A673 (cell line): Measurements from ENCODE around the gene SLC24A4. TPM values are rescaled to one million over a fixed set of nuclear protein-coding genes. Genes with fewer than 3 reads are reported as not detected.

ENCODE experiments used
- BruUV-seq: library from RNA; stranded (reverse); fragments of 400-500 nt; replicated peaks from 2 replicates; lab custom pipeline; 2021; lab: Mats Ljungman, UMichigan
- CTCF ChIA-PET: fragments of 300-600 bp; sonication (Branson Sonifier 250); formaldehyde crosslinking; loops from one replicate; lab custom pipeline; 2022; ENCODE audit warnings: antibody characterized with exemption; lab: Charles Lee
- POLR2A ChIA-PET: fragments of 300-600 bp; sonication (Branson Sonifier 250); formaldehyde crosslinking; loops from one replicate; lab custom pipeline; 2022; ENCODE audit warnings: antibody characterized with exemption; ENCODE audit not compliant: low non-redundant PET; lab: Charles Lee
- DNase-seq: peaks from one replicate; pipeline ENCODE4 v3.0.0-alpha.2; 2015; ENCODE audit warnings: low spot score
- H3K27ac ChIP-seq: fragments of 200-600 bp; sonication (generic); 2 replicates; pipeline ENCODE4 v1.5.1; 2016; ENCODE audit warnings: mixed run types, low read depth, mild to moderate bottlenecking, mixed read lengths, antibody characterized with exemption, low read length; ENCODE audit not compliant: poor library complexity, severe bottlenecking
- H3K27me3 ChIP-seq: fragments of 200-600 bp; sonication (generic); replicated peaks from 2 replicates; pipeline ENCODE4 v1.6.1; 2017; ENCODE audit warnings: mixed run types, low read depth, mild to moderate bottlenecking, mixed read lengths, antibody characterized with exemption, low read length; ENCODE audit not compliant: insufficient read depth, poor library complexity
- H3K36me3 ChIP-seq: fragments of 200-600 bp; sonication (generic); 2 replicates; pipeline ENCODE4 v1.6.1; 2016; ENCODE audit warnings: mixed run types, mild to moderate bottlenecking, mixed read lengths, antibody characterized with exemption, low read length; ENCODE audit not compliant: insufficient read depth, poor library complexity, severe bottlenecking
- H3K4me1 ChIP-seq: fragments of 200-600 bp; sonication (generic); 2 replicates; pipeline ENCODE4 v1.6.1; 2017; ENCODE audit warnings: mixed run types, mild to moderate bottlenecking, mixed read lengths, antibody characterized with exemption, low read length; ENCODE audit not compliant: insufficient read depth, poor library complexity, severe bottlenecking
- H3K4me3 ChIP-seq: fragments of 200-600 bp; sonication (generic); 2 replicates; pipeline ENCODE4 v1.5.1; 2016; ENCODE audit warnings: low read depth, mixed run types, mild to moderate bottlenecking, mixed read lengths, low read length; ENCODE audit not compliant: poor library complexity, severe bottlenecking
- H3K9me3 ChIP-seq: fragments of 200-600 bp; sonication (generic); 2 replicates; pipeline ENCODE4 v1.6.1; 2016; ENCODE audit warnings: mixed run types, low read depth, mild to moderate bottlenecking, mixed read lengths, antibody characterized with exemption, low read length; ENCODE audit not compliant: poor library complexity, severe bottlenecking
- EZH2 ChIP-seq: fragments of 200-600 bp; sonication (generic); IDR thresholded peaks from 2 replicates; pipeline ENCODE4 v1.6.1; 2017; ENCODE audit warnings: borderline replicate concordance, low read depth, mild to moderate bottlenecking, mixed read lengths, antibody characterized with exemption, low read length; ENCODE audit not compliant: poor library complexity, severe bottlenecking
- intact Hi-C: fragments of 100-400 bp; cut with micrococcal nuclease; formaldehyde crosslinking; loops from one replicate; pipeline ENCODE4 v1.10.0; 2022; ENCODE audit not compliant: unreplicated experiment
- total RNA-seq: library from RNA; stranded (reverse); gene quantifications from 2 replicates; pipeline ENCODE4 v1.2.3, GENCODE V29; 2021
- TF ChIP-seq, protein P1 (sequence below): fragments of 300-800, 200-600 bp; sonication (generic); conservative IDR thresholded peaks from 2 replicates; pipeline ENCODE4 v1.5.1; 2017; ENCODE audit warnings: low read depth, mild to moderate bottlenecking, antibody characterized with exemption, low read length, moderate library complexity, mixed read lengths

The SLC24A4 gene
- total RNA-seq, 1 experiment from 2014 or later, result 0.15 TPM

DNA sequence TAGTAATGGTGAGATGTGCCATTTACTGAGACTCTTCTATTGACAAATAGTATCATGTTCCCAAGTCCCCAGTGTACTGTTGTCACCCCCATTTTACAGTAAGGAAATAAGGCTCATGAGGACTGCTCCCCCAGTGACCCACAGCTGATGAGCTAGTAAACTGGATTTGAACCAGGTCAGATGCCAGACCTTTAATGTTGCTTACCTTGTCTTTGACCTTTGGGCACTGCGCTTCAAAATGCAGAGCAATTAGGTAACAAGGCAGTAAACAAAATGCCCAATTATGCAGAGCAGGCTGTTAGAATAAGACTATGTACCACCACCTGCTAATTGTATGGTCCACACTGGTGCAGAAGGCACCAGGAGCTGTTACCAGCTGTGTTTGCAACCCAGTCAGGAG, 152.1 kb downstream of the SLC24A4 start:
- intact Hi-C loops, result no loop called here
- no peaks in the 10 kb centered on the region for H3K27me3 ChIP-seq
- no TSS peak for BruUV-seq
- POLR2A ChIA-PET, result no interaction called here
- H3K36me3 ChIP-seq, result no peaks in the 10 kb centered on the region
- H3K27ac ChIP-seq, result no peak overlapping the region
- H3K4me3 ChIP-seq, result no peak overlapping the region
- CTCF ChIA-PET, result no interaction called here
- DNase-seq, result no peak
- no peak for TF ChIP-seq EZH2
- TF ChIP-seq, protein P1, sequence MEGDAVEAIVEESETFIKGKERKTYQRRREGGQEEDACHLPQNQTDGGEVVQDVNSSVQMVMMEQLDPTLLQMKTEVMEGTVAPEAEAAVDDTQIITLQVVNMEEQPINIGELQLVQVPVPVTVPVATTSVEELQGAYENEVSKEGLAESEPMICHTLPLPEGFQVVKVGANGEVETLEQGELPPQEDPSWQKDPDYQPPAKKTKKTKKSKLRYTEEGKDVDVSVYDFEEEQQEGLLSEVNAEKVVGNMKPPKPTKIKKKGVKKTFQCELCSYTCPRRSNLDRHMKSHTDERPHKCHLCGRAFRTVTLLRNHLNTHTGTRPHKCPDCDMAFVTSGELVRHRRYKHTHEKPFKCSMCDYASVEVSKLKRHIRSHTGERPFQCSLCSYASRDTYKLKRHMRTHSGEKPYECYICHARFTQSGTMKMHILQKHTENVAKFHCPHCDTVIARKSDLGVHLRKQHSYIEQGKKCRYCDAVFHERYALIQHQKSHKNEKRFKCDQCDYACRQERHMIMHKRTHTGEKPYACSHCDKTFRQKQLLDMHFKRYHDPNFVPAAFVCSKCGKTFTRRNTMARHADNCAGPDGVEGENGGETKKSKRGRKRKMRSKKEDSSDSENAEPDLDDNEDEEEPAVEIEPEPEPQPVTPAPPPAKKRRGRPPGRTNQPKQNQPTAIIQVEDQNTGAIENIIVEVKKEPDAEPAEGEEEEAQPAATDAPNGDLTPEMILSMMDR, result no peak
- H3K9me3 ChIP-seq, result no peaks in the 10 kb centered on the region
- no peaks in the 10 kb centered on the region for H3K4me1 ChIP-seq

DNA sequence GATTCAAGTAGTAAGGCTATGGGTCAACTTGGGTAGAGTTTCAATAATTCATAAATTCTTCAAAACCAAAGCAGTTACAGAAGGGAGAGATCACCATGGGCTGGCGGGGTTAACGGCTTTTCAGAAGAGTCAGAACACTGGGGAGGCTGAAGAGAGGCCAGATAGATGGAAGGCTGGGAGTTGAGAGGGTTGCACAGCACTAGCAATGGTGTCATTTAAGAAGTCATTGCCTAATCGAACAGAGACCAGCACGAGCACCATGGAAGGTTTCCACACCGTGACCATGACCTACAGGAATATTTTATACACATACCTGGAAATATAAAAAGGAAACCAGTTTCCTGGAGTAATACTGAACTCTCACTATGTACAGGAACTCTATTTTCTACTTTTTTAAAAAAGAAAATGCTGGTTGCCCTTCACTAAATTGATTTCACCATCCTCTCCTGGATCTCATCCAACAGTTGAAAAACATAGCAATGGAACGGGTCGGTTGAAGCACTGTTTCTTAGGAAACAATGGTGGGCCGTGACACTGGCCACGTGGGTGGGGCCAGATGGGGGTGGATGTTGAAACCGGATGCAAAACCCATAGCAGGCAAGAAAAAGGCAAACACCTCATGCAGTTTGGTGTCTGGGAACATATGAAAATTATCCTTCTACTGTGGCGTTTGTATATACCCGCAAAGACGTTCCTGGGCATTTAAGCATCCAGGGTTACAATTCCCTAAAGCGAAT, 152.7 kb downstream of the SLC24A4 start:
- H3K36me3 ChIP-seq, result no peaks in the 10 kb centered on the region
- POLR2A ChIA-PET, result no interaction called here
- no peak overlapping the region for H3K27ac ChIP-seq
- no peaks in the 10 kb centered on the region for H3K27me3 ChIP-seq
- CTCF ChIA-PET, result no interaction called here
- no TSS peak for BruUV-seq
- H3K4me1 ChIP-seq, result no peaks in the 10 kb centered on the region
- intact Hi-C loops, result no loop called here
- TF ChIP-seq, protein P1, result no peak
- no peak for TF ChIP-seq EZH2
- no peak overlapping the region for H3K4me3 ChIP-seq
- no peaks in the 10 kb centered on the region for H3K9me3 ChIP-seq
- DNase-seq, result no peak

DNA sequence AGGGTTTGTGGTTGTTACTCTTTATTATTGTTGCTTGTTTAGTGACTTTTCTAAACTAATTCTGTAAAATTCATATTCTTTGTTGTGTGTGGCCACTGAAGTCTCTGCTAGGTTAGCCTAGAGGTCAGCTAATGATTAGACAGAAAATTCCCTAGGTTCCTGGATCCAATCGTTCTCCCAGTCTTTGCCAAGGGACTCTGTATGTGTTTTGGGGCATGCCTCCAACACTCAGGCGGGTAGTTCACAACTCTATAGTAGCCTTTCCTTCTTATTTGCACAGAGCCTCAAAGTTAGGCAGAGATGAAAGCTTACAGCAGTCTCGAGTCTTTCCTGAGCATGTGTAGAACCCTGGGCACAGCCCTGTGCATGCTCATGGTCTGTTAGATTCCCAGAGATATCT, 157.9 kb downstream of the SLC24A4 start:
- H3K9me3 ChIP-seq, result no peaks in the 10 kb centered on the region
- ChIA-PET POLR2A (no interaction called here), CTCF (interaction anchor here (0.5 kb wide), 1 partner anchor 342 kb away, joined by 3 read pairs; no protein-coding TSS in a partner anchor)
- H3K36me3 ChIP-seq, result no peaks in the 10 kb centered on the region
- no TSS peak for BruUV-seq
- intact Hi-C loops, result no loop called here
- H3K27ac ChIP-seq, result no peak overlapping the region
- no peaks in the 10 kb centered on the region for H3K4me1 ChIP-seq
- no peak overlapping the region for H3K4me3 ChIP-seq
- no peak for DNase-seq
- no peak for TF ChIP-seq EZH2
- TF ChIP-seq, protein P1, result no peak
- H3K27me3 ChIP-seq, result no peaks in the 10 kb centered on the region
